HepG2 (cell line): ENCODE results near the gene HNF1B. TPM values are rescaled to one million over a fixed set of nuclear protein-coding genes. Genes with fewer than 3 reads are reported as not detected.

Experiments used
- FOXA3 ChIP-seq: IDR thresholded peaks from 2 replicates; pipeline ENCODE4 v1.6.1; 2016; ENCODE audit warnings: missing genetic modification reagents, missing compliant biosample characterization
- NFYB ChIP-seq: sonication (generic); formaldehyde crosslinking; IDR thresholded peaks from 2 replicates; pipeline ENCODE4 v1.4.0; 2020; ENCODE audit warnings: missing genetic modification reagents
- RELA ChIP-seq: sonication (generic); formaldehyde crosslinking; IDR thresholded peaks from 2 replicates; pipeline ENCODE4 v1.4.0; 2020; ENCODE audit warnings: missing genetic modification reagents
- ZNF12 ChIP-seq: sonication (generic); formaldehyde crosslinking; IDR thresholded peaks from 2 replicates; pipeline ENCODE4 v1.5.0; 2020; ENCODE audit warnings: missing genetic modification reagents
- ZNF839 ChIP-seq: sonication (generic); formaldehyde crosslinking; IDR thresholded peaks from 2 replicates; pipeline ENCODE4 v1.4.0; 2020; ENCODE audit warnings: missing genetic modification reagents, mild to moderate bottlenecking, borderline replicate concordance
- polyA plus RNA-seq, 8 experiments: library from polyadenylated mRNA; depleted of rRNA in 3 of 8; stranded (reverse) in 7 of 8; unstranded in 1 of 8; fragments of >200 nt; fragmentation: Illumina TruSeq in 4 of 8; extraction: Trizol in 4 of 8; gene quantifications; 2 replicates each; pipeline versions ENCODE4 v1.2.1 to v1.2.3, GENCODE V29; 2011 to 2016; ENCODE audit warnings: low read depth in 4 of 8, missing spikeins in 1 of 8, mixed read lengths in 1 of 8; ENCODE audit not compliant: insufficient read depth in 1 of 8
- total RNA-seq, 5 experiments: library from RNA; depleted of rRNA; stranded (reverse); fragments of >200 nt; fragmentation: Illumina TruSeq; extraction: Trizol; gene quantifications; 2 replicates each; pipeline ENCODE4 v1.2.3, GENCODE V29; 2016; ENCODE audit warnings: low read depth in 1 of 5
- TF ChIP-seq, protein P1 (sequence below): sonication (generic); formaldehyde crosslinking; IDR thresholded peaks from 2 replicates; pipeline ENCODE4 v1.4.0; 2020; ENCODE audit warnings: missing genetic modification reagents
- TF ChIP-seq, protein P2 (sequence below): IDR thresholded peaks from 2 replicates; pipeline ENCODE4 v1.4.0; 2020; ENCODE audit warnings: mild to moderate bottlenecking, missing genetic modification reagents
- TF ChIP-seq, protein P3 (sequence below): sonication (generic); formaldehyde crosslinking; IDR thresholded peaks from 2 replicates; pipeline ENCODE4 v1.5.0; 2020; ENCODE audit warnings: mild to moderate bottlenecking, missing genetic modification reagents
- TF ChIP-seq, protein P4 (sequence below), 2 experiments: sonication (generic) in 1 of 2; formaldehyde crosslinking in 1 of 2; IDR thresholded peaks; 2 replicates each; pipeline versions ENCODE4 v1.4.0 to v1.6.1; 2016 to 2020; ENCODE audit warnings: borderline replicate concordance in 1 of 2, low read depth in 1 of 2, mild to moderate bottlenecking in 1 of 2, missing genetic modification reagents in 1 of 2
- TF ChIP-seq, protein P5 (sequence below): sonication (generic); formaldehyde crosslinking; IDR thresholded peaks from 2 replicates; pipeline ENCODE4 v1.5.0; 2020; ENCODE audit warnings: mild to moderate bottlenecking, missing genetic modification reagents, borderline replicate concordance

The HNF1B gene
- total and polyA plus RNA-seq, 2 of the 13 experiments (the other 11 are each of a cell fraction or from before 2014, with no cell fraction given), result 1.9 to 5.3 TPM

DNA sequence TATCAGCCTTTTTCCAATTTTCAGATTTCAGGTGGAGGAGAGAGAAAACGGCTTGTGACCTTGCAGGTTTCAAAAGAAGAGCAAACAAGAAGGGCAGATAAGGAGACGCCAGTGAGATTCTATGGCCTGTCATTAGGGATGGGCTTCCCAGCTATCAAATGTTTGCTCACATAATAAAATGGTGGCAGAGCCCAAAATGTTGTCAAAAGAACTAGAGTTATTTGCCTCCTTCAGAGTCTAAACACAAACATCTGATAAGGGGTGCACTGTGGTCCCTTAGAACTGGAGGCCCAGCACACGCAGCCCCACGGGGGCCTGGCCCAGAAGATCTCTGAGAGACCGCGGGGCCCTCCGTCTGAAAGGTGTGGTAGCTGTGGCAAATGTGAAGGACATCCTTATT lies 55.5 kb downstream of the HNF1B start (continued):
- TF ChIP-seq, protein P1, sequence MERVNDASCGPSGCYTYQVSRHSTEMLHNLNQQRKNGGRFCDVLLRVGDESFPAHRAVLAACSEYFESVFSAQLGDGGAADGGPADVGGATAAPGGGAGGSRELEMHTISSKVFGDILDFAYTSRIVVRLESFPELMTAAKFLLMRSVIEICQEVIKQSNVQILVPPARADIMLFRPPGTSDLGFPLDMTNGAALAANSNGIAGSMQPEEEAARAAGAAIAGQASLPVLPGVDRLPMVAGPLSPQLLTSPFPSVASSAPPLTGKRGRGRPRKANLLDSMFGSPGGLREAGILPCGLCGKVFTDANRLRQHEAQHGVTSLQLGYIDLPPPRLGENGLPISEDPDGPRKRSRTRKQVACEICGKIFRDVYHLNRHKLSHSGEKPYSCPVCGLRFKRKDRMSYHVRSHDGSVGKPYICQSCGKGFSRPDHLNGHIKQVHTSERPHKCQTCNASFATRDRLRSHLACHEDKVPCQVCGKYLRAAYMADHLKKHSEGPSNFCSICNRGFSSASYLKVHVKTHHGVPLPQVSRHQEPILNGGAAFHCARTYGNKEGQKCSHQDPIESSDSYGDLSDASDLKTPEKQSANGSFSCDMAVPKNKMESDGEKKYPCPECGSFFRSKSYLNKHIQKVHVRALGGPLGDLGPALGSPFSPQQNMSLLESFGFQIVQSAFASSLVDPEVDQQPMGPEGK, result peak; percentile 72
- TF ChIP-seq ZNF12 (CRISPR knock-in tag) (no peak), NFYB (CRISPR knock-in tag) (peak; percentile 16; the same call in 1 of the 2 replicates), FOXA3 (CRISPR knock-in tag) (peak; percentile 37), ZNF839 (no peak), RELA (CRISPR knock-in tag) (no peak)
- TF ChIP-seq, protein P2, sequence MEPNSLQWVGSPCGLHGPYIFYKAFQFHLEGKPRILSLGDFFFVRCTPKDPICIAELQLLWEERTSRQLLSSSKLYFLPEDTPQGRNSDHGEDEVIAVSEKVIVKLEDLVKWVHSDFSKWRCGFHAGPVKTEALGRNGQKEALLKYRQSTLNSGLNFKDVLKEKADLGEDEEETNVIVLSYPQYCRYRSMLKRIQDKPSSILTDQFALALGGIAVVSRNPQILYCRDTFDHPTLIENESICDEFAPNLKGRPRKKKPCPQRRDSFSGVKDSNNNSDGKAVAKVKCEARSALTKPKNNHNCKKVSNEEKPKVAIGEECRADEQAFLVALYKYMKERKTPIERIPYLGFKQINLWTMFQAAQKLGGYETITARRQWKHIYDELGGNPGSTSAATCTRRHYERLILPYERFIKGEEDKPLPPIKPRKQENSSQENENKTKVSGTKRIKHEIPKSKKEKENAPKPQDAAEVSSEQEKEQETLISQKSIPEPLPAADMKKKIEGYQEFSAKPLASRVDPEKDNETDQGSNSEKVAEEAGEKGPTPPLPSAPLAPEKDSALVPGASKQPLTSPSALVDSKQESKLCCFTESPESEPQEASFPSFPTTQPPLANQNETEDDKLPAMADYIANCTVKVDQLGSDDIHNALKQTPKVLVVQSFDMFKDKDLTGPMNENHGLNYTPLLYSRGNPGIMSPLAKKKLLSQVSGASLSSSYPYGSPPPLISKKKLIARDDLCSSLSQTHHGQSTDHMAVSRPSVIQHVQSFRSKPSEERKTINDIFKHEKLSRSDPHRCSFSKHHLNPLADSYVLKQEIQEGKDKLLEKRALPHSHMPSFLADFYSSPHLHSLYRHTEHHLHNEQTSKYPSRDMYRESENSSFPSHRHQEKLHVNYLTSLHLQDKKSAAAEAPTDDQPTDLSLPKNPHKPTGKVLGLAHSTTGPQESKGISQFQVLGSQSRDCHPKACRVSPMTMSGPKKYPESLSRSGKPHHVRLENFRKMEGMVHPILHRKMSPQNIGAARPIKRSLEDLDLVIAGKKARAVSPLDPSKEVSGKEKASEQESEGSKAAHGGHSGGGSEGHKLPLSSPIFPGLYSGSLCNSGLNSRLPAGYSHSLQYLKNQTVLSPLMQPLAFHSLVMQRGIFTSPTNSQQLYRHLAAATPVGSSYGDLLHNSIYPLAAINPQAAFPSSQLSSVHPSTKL, result peak; percentile 26; the same call in 1 of the 2 replicates
- TF ChIP-seq, protein P3, sequence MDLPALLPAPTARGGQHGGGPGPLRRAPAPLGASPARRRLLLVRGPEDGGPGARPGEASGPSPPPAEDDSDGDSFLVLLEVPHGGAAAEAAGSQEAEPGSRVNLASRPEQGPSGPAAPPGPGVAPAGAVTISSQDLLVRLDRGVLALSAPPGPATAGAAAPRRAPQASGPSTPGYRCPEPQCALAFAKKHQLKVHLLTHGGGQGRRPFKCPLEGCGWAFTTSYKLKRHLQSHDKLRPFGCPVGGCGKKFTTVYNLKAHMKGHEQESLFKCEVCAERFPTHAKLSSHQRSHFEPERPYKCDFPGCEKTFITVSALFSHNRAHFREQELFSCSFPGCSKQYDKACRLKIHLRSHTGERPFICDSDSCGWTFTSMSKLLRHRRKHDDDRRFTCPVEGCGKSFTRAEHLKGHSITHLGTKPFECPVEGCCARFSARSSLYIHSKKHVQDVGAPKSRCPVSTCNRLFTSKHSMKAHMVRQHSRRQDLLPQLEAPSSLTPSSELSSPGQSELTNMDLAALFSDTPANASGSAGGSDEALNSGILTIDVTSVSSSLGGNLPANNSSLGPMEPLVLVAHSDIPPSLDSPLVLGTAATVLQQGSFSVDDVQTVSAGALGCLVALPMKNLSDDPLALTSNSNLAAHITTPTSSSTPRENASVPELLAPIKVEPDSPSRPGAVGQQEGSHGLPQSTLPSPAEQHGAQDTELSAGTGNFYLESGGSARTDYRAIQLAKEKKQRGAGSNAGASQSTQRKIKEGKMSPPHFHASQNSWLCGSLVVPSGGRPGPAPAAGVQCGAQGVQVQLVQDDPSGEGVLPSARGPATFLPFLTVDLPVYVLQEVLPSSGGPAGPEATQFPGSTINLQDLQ, result no peak
- TF ChIP-seq, protein P4, sequence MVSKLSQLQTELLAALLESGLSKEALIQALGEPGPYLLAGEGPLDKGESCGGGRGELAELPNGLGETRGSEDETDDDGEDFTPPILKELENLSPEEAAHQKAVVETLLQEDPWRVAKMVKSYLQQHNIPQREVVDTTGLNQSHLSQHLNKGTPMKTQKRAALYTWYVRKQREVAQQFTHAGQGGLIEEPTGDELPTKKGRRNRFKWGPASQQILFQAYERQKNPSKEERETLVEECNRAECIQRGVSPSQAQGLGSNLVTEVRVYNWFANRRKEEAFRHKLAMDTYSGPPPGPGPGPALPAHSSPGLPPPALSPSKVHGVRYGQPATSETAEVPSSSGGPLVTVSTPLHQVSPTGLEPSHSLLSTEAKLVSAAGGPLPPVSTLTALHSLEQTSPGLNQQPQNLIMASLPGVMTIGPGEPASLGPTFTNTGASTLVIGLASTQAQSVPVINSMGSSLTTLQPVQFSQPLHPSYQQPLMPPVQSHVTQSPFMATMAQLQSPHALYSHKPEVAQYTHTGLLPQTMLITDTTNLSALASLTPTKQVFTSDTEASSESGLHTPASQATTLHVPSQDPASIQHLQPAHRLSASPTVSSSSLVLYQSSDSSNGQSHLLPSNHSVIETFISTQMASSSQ (IDR thresholded peaks at IDR 0.05; ENCODE audit: low read depth), result peak; percentile 24; the same call in 1 of the 2 replicates
- TF ChIP-seq, protein P4 (CRISPR knock-in tag; IDR thresholded peaks at IDR 0.05; ENCODE audit: borderline replicate concordance), result peak; percentile 30; the same call in 1 of the 2 replicates
- TF ChIP-seq, protein P5, sequence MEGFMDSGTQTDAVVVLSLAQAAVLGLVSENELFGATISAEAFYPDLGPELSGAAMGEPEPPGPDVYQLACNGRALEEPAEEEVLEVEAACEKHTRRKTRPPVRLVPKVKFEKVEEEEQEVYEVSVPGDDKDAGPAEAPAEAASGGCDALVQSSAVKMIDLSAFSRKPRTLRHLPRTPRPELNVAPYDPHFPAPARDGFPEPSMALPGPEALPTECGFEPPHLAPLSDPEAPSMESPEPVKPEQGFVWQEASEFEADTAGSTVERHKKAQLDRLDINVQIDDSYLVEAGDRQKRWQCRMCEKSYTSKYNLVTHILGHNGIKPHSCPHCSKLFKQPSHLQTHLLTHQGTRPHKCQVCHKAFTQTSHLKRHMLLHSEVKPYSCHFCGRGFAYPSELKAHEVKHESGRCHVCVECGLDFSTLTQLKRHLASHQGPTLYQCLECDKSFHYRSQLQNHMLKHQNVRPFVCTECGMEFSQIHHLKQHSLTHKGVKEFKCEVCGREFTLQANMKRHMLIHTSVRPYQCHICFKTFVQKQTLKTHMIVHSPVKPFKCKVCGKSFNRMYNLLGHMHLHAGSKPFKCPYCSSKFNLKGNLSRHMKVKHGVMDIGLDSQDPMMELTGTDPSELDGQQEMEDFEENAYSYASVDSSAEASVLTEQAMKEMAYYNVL (CRISPR knock-in tag), result peak; percentile 67; the same call in 1 of the 2 replicates
